Measurements from ENCODE around the gene DIP2A.
"Not testable (repeated sequence)": the region's sequence is repeated elsewhere in the genome, so short reads cannot be mapped to it uniquely, and the experiment has no call there.

DIP2A gene

GRCh38 chr21:46425041-46425440, 33.6 kb upstream of the DIP2A start:
- no peak for DNase-seq

GRCh38 chr21:46425571-46425970, 33.1 kb upstream of the DIP2A start:
- DNase-seq: no peak

GRCh38 chr21:46426313-46427046, 32.2 kb upstream of the DIP2A start:
- DNase-seq: no peak

GRCh38 chr21:46427516-46427915, 31.2 kb upstream of the DIP2A start:
- DNase-seq: no peak

GRCh38 chr21:46428286-46428685, 30.4 kb upstream of the DIP2A start:
- DNase-seq: no peak

GRCh38 chr21:46428987-46429710, 29.5 kb upstream of the DIP2A start:
- DNase-seq: no peak

GRCh38 chr21:46429754-46430681, 28.7 kb upstream of the DIP2A start:
- DNase-seq: no peak

- no peak for DNase-seq
Observed at GRCh38 chr21:46431448-46431847, 27.2 kb upstream of the DIP2A start.

GRCh38 chr21:46431884-46432488, 26.7 kb upstream of the DIP2A start:
- no peak for DNase-seq

GRCh38 chr21:46433116-46433515, 25.6 kb upstream of the DIP2A start:
- DNase-seq: not testable (repeated sequence)

GRCh38 chr21:46434322-46434958, 24.3 kb upstream of the DIP2A start:
- DNase-seq: no peak

- DNase-seq: no peak
Observed at GRCh38 chr21:46435786-46436227, 22.9 kb upstream of the DIP2A start.

- no peak for DNase-seq
Observed at GRCh38 chr21:46436621-46437020, 22.1 kb upstream of the DIP2A start.

GRCh38 chr21:46437096-46437498, 21.6 kb upstream of the DIP2A start:
- DNase-seq: no peak

GRCh38 chr21:46437511-46437910, 21.2 kb upstream of the DIP2A start:
- no peak for DNase-seq

GRCh38 chr21:46438241-46438640, 20.4 kb upstream of the DIP2A start:
- no peak for DNase-seq

GRCh38 chr21:46439906-46440305, 18.8 kb upstream of the DIP2A start:
- no peak for DNase-seq

GRCh38 chr21:46441331-46441730, 17.4 kb upstream of the DIP2A start:
- no peak for DNase-seq

- DNase-seq: no peak
Observed at GRCh38 chr21:46441961-46442498, 16.7 kb upstream of the DIP2A start.

- no peak for DNase-seq
Observed at GRCh38 chr21:46442938-46443337, 15.8 kb upstream of the DIP2A start.

GRCh38 chr21:46443910-46444309, 14.8 kb upstream of the DIP2A start:
- DNase-seq: no peak

GRCh38 chr21:46448108-46448507, 10.6 kb upstream of the DIP2A start:
- DNase-seq: no peak
